Smooth muscle cell (in vitro differentiated cells): ENCODE measurements around the gene FBXO36. TPM values are rescaled to one million over a fixed set of nuclear protein-coding genes. Genes with fewer than 3 reads are reported as not detected.

Experiments
- DNase-seq: peaks from one replicate; lab custom pipeline; 2025; ENCODE audit not compliant: unreplicated experiment; lab: John Stamatoyannopoulos, UW
- H2AFZ ChIP-seq: fragments of 200-600 bp; sonication (generic); 2 replicates; pipeline ENCODE4 v1.6.0; 2016; ENCODE audit warnings: antibody characterized with exemption, low read depth, mild to moderate bottlenecking
- H3F3A ChIP-seq: fragments of 200-600 bp; sonication (generic); 2 replicates; pipeline ENCODE4 v1.6.0; 2017; ENCODE audit warnings: antibody characterized with exemption, low read depth
- H3K27ac ChIP-seq: fragments of 200-600 bp; sonication (generic); 2 replicates; pipeline ENCODE4 v1.5.1; 2016; ENCODE audit warnings: low read depth, mild to moderate bottlenecking
- H3K27me3 ChIP-seq: fragments of 200-600 bp; sonication (generic); 2 replicates; pipeline ENCODE4 v1.6.1; 2016; ENCODE audit warnings: low read depth, mild to moderate bottlenecking
- H3K36me3 ChIP-seq: fragments of 200-600 bp; sonication (generic); 2 replicates; pipeline ENCODE4 v1.5.1; 2016; ENCODE audit warnings: low read depth
- H3K4me1 ChIP-seq: fragments of 200-600 bp; sonication (generic); 2 replicates; pipeline ENCODE4 v1.5.1; 2016; ENCODE audit warnings: low read depth
- H3K4me2 ChIP-seq: fragments of 200-600 bp; sonication (generic); 2 replicates; pipeline ENCODE4 v1.6.0; 2016; ENCODE audit warnings: mild to moderate bottlenecking
- H3K4me3 ChIP-seq: fragments of 200-600 bp; sonication (generic); 2 replicates; pipeline ENCODE4 v1.5.1; 2016; ENCODE audit warnings: mild to moderate bottlenecking
- H3K79me2 ChIP-seq: fragments of 200-600 bp; sonication (generic); 2 replicates; pipeline ENCODE4 v1.6.0; 2016; ENCODE audit warnings: low read depth, mild to moderate bottlenecking
- H3K9ac ChIP-seq: fragments of 200-600 bp; sonication (generic); 2 replicates; pipeline ENCODE4 v1.6.0; 2016; ENCODE audit warnings: low read depth
- H3K9me3 ChIP-seq: fragments of 200-600 bp; sonication (generic); replicated peaks from 2 replicates; pipeline ENCODE4 v1.5.1; 2016; ENCODE audit warnings: low read depth
- H4K20me1 ChIP-seq: fragments of 200-600 bp; sonication (generic); 2 replicates; pipeline ENCODE4 v1.6.0; 2016; ENCODE audit warnings: low read depth
- WGBS: methylation state at CpG from one replicate; pipeline ENCODE4 v1.1.7; 2016; ENCODE audit warnings: low lambda C conversion rate; 5-methylcytosine and 5-hydroxymethylcytosine counted together
- polyA plus RNA-seq: library from polyadenylated mRNA; unstranded; fragments of >200 nt; fragmentation: Nextera tagmentation; extraction: Ambion mirVana; gene quantifications from 2 replicates; pipeline ENCODE4 v1.2.1, GENCODE V29; 2016
- total RNA-seq: library from RNA; depleted of rRNA; stranded (reverse); fragments of >200 nt; gene quantifications from 2 replicates; pipeline ENCODE4 v1.2.3, GENCODE V29; 2014
- TF ChIP-seq, protein P1 (sequence below): fragments of 200-600 bp; sonication (generic); IDR thresholded peaks from 2 replicates; pipeline ENCODE4 v1.5.1; 2017; ENCODE audit warnings: borderline replicate concordance, mild to moderate bottlenecking, antibody characterized with exemption; ENCODE audit not compliant: insufficient read depth, poor library complexity, severe bottlenecking

Gene FBXO36
- total and polyA plus RNA-seq, 2 experiments from 2014 or later: 8.8 to 9.3 TPM

GRCh38 chr2:229945975-229946374 is 23.7 kb downstream of the FBXO36 start:
- no peaks in the 10 kb centered on the region for H3K79me2 ChIP-seq
- H2AFZ ChIP-seq: no peak overlapping the region
- H3K4me1 ChIP-seq: no peaks in the 10 kb centered on the region
- no peaks in the 10 kb centered on the region for H3F3A ChIP-seq
- no peaks in the 10 kb centered on the region for H3K36me3 ChIP-seq
- H3K4me3 ChIP-seq: no peak overlapping the region
- H3K4me2 ChIP-seq: no peak overlapping the region
- no peaks in the 10 kb centered on the region for H4K20me1 ChIP-seq
- TF ChIP-seq, protein P1, sequence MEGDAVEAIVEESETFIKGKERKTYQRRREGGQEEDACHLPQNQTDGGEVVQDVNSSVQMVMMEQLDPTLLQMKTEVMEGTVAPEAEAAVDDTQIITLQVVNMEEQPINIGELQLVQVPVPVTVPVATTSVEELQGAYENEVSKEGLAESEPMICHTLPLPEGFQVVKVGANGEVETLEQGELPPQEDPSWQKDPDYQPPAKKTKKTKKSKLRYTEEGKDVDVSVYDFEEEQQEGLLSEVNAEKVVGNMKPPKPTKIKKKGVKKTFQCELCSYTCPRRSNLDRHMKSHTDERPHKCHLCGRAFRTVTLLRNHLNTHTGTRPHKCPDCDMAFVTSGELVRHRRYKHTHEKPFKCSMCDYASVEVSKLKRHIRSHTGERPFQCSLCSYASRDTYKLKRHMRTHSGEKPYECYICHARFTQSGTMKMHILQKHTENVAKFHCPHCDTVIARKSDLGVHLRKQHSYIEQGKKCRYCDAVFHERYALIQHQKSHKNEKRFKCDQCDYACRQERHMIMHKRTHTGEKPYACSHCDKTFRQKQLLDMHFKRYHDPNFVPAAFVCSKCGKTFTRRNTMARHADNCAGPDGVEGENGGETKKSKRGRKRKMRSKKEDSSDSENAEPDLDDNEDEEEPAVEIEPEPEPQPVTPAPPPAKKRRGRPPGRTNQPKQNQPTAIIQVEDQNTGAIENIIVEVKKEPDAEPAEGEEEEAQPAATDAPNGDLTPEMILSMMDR: no peak
- DNase-seq: no peak
- no peak overlapping the region for H3K9ac ChIP-seq
- no peaks in the 10 kb centered on the region for H3K27me3 ChIP-seq
- no peaks in the 10 kb centered on the region for H3K9me3 ChIP-seq
- 94% methylated on average over 8 of the region's 8 CpGs for WGBS
- no peak overlapping the region for H3K27ac ChIP-seq

DNA sequence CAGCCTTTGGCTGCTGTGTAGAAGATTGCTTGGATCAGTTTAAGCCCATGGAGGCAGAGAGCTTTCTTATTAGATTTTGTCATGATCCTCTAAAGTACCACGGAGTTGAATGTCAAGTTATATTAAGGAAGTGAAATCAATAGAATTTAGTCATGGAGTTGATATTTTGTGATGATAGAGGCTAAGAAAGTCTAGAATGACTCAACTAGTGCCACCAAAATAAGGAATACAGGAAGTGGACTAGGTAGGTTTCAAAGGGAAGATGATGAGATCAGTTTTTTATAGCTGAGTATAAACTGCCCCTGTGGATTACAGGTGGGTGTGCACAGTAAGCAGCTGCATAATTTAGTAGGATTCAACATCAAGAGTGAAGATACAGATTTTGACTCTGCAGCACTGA is 25.2 kb downstream of the FBXO36 start:
- no peaks in the 10 kb centered on the region for H3K27me3 ChIP-seq
- TF ChIP-seq, protein P1: no peak
- H3F3A ChIP-seq: no peaks in the 10 kb centered on the region
- no peaks in the 10 kb centered on the region for H3K9me3 ChIP-seq
- H3K4me2 ChIP-seq: no peak overlapping the region
- DNase-seq: no peak
- H2AFZ ChIP-seq: no peak overlapping the region
- no peaks in the 10 kb centered on the region for H3K4me1 ChIP-seq
- 97% methylated on average over 1 of the region's 1 CpG for WGBS
- H3K4me3 ChIP-seq: no peak overlapping the region
- no peak overlapping the region for H3K9ac ChIP-seq
- no peaks in the 10 kb centered on the region for H4K20me1 ChIP-seq
- H3K36me3 ChIP-seq: no peaks in the 10 kb centered on the region
- H3K79me2 ChIP-seq: no peaks in the 10 kb centered on the region
- no peak overlapping the region for H3K27ac ChIP-seq

- no peaks in the 10 kb centered on the region for H3F3A ChIP-seq
- WGBS: 86% methylated on average over 6 of the region's 6 CpGs
- no peak for DNase-seq
- H3K4me1 ChIP-seq: no peaks in the 10 kb centered on the region
- no peak overlapping the region for H3K9ac ChIP-seq
- no peaks in the 10 kb centered on the region for H3K36me3 ChIP-seq
- no peak overlapping the region for H3K4me3 ChIP-seq
- H4K20me1 ChIP-seq: no peaks in the 10 kb centered on the region
- H3K27ac ChIP-seq: no peak overlapping the region
- H2AFZ ChIP-seq: no peak overlapping the region
- no peaks in the 10 kb centered on the region for H3K27me3 ChIP-seq
- TF ChIP-seq, protein P1: no peak
- no peak overlapping the region for H3K4me2 ChIP-seq
- H3K9me3 ChIP-seq: no peaks in the 10 kb centered on the region
- no peaks in the 10 kb centered on the region for H3K79me2 ChIP-seq
These were observed 30.0 kb downstream of the FBXO36 start for GRCh38 chr2:229952256-229952835.

GRCh38 chr2:229955663-229956062 is 33.4 kb downstream of the FBXO36 start:
- no peaks in the 10 kb centered on the region for H3F3A ChIP-seq
- no peak overlapping the region for H2AFZ ChIP-seq
- no peaks in the 10 kb centered on the region for H4K20me1 ChIP-seq
- H3K36me3 ChIP-seq: no peaks in the 10 kb centered on the region
- H3K27me3 ChIP-seq: no peaks in the 10 kb centered on the region
- TF ChIP-seq, protein P1: no peak
- no peaks in the 10 kb centered on the region for H3K79me2 ChIP-seq
- DNase-seq: no peak
- no peak overlapping the region for H3K27ac ChIP-seq
- whole genome bisulfite sequencing: 94% methylated on average over 1 of the region's 1 CpG
- no peaks in the 10 kb centered on the region for H3K4me1 ChIP-seq
- H3K9me3 ChIP-seq: no peaks in the 10 kb centered on the region
- no peak overlapping the region for H3K4me2 ChIP-seq
- no peak overlapping the region for H3K9ac ChIP-seq
- no peak overlapping the region for H3K4me3 ChIP-seq
